Activated CD8-positive, alpha-beta memory T cell treated with anti-CD3 and anti-CD28 coated beads, Interleukin-2, amount 50 U/mL, for 24 hours (primary cell): ENCODE data around the gene SS18L1.
A peak's percentile ranks its signal among the peaks of the same experiment; 100 is the strongest.

Experiments
- DNase-seq: peaks from one replicate; pipeline ENCODE4 v3.0.0-alpha.2; 2020; ENCODE audit errors: extremely low read depth

Gene SS18L1

GRCh38 chr20:62174021-62174804 is 30.6 kb downstream of the SS18L1 start:
- no peak for DNase-seq

GRCh38 chr20:62174870-62175624 is 31.5 kb downstream of the SS18L1 start:
- DNase-seq, result no peak

- no peak for DNase-seq
Measured at GRCh38 chr20:62175711-62176110, 32.1 kb downstream of the SS18L1 start.

GRCh38 chr20:62176866-62177265 is 33.3 kb downstream of the SS18L1 start:
- DNase-seq, result no peak

GRCh38 chr20:62177307-62177706 is 33.7 kb downstream of the SS18L1 start:
- DNase-seq, result no peak

GRCh38 chr20:62178316-62179161 is 35.0 kb downstream of the SS18L1 start:
- DNase-seq, result no peak

GRCh38 chr20:62179162-62179504 is 35.6 kb downstream of the SS18L1 start:
- DNase-seq, result no peak

GRCh38 chr20:62181808-62182207 is 38.2 kb downstream of the SS18L1 start:
- no peak for DNase-seq

- DNase-seq, result peak; percentile 88
Measured at GRCh38 chr20:62182469-62183425, 39.2 kb downstream of the SS18L1 start, which contains the start of gene MTG2. MTG2 (plus strand) TSS chr20:62183028; CDS start chr20:62193421, 10,393 bp downstream.

- DNase-seq, result no peak
Measured at GRCh38 chr20:62183426-62184142, 40.0 kb downstream of the SS18L1 start.

GRCh38 chr20:62186096-62186426 is 42.5 kb downstream of the SS18L1 start:
- DNase-seq, result no peak

- no peak for DNase-seq
Measured at GRCh38 chr20:62186887-62187866, 43.6 kb downstream of the SS18L1 start.

GRCh38 chr20:62190639-62191411 is 47.3 kb downstream of the SS18L1 start:
- DNase-seq, result no peak

GRCh38 chr20:62191781-62192559 is 48.4 kb downstream of the SS18L1 start:
- DNase-seq, result no peak

- no peak for DNase-seq
Measured at GRCh38 chr20:62192635-62193034, 49.1 kb downstream of the SS18L1 start.

- no peak for DNase-seq
Measured at GRCh38 chr20:62193079-62194025, 49.8 kb downstream of the SS18L1 start.

- DNase-seq, result no peak
Measured at GRCh38 chr20:62195075-62195405, 51.5 kb downstream of the SS18L1 start.
